ENCODE data around the gene VSX2.

The VSX2 gene

GRCh38 chr14:74240794-74241651, 1.8 kb downstream of the VSX2 start:
- TF ChIP-seq CTCF (IDR thresholded peaks at IDR 0.05; ENCODE audit: insufficient read depth, low read depth, low read length, missing control alignments): no peak
- no peak overlapping the region for H3K4me3 ChIP-seq (ENCODE audit: low read depth, low read length)
- no peak for DNase-seq (ENCODE audit: low read depth)

GRCh38 chr14:74241652-74242017, 2.4 kb downstream of the VSX2 start:
- no peak overlapping the region for H3K4me3 ChIP-seq (ENCODE audit: low read depth, low read length)
- no peak for TF ChIP-seq CTCF (IDR thresholded peaks at IDR 0.05; ENCODE audit: insufficient read depth, low read depth, low read length, missing control alignments)

GRCh38 chr14:74242021-74242779, 3.0 kb downstream of the VSX2 start:
- no peak for TF ChIP-seq CTCF (IDR thresholded peaks at IDR 0.05; ENCODE audit: insufficient read depth, low read depth, low read length, missing control alignments)
- no peak for DNase-seq (ENCODE audit: low read depth)
- H3K4me3 ChIP-seq (ENCODE audit: low read depth, low read length): no peak overlapping the region

More at GRCh38 chr14:74241652-74242017, 2.4 kb downstream of the VSX2 start:
- no peak for DNase-seq (ENCODE audit: low read depth)

- TF ChIP-seq CTCF (IDR thresholded peaks at IDR 0.05; ENCODE audit: insufficient read depth, low read depth, low read length, missing control alignments): no peak
- DNase-seq (ENCODE audit: low read depth): no peak
- H3K4me3 ChIP-seq (ENCODE audit: low read depth, low read length): no peak overlapping the region
Observed at GRCh38 chr14:74242780-74243042, 3.5 kb downstream of the VSX2 start.

- no peak for DNase-seq (ENCODE audit: low read depth)
- H3K4me3 ChIP-seq (ENCODE audit: low read depth, low read length): no peak overlapping the region
- TF ChIP-seq CTCF (IDR thresholded peaks at IDR 0.05; ENCODE audit: insufficient read depth, low read depth, low read length, missing control alignments): no peak
Observed at GRCh38 chr14:74243051-74243450, 3.8 kb downstream of the VSX2 start.

- TF ChIP-seq CTCF (IDR thresholded peaks at IDR 0.05; ENCODE audit: insufficient read depth, low read depth, low read length, missing control alignments): no peak
- no peak for DNase-seq (ENCODE audit: low read depth)
- H3K4me3 ChIP-seq (ENCODE audit: low read depth, low read length): no peak overlapping the region
Observed at GRCh38 chr14:74244115-74244514, 4.9 kb downstream of the VSX2 start.

Measured in GM12865 (cell line).